ENCODE measurements around the gene GPR141.

DNA sequence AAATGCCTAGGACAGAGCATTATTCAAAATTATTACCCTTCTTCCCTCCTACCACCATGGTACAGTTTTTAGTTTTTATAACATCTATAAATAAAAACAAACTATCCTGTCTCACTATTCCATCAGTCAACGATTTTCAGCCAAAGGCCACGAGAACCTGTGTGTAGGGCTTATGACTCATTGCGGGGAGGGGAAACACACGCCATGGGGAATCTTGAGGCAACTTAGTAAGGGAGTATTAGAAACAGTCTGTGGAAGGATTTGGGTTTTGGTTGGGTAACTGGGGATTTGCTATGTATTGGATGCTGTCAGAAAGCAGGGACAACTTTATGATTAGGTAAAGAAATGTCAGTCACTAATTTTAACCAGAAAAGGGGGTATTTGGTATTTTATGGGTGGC is 14.7 kb downstream of the GPR141 start:
- no peak for TF ChIP-seq POLR2A (IDR thresholded peaks at IDR 0.05; ENCODE audit: low read depth, low read length)
- no peak for TF ChIP-seq TAF1 (IDR thresholded peaks at IDR 0.05; ENCODE audit: borderline replicate concordance, low read depth, low read length)
